Measurements from ENCODE around the gene ESPNL.

- TF ChIP-seq EGR1 (IDR thresholded peaks at IDR 0.05; ENCODE audit: low read depth in 2 of 2) (no peak), YY1 (IDR thresholded peaks at IDR 0.05) (no peak), CTCF (IDR thresholded peaks at IDR 0.05; ENCODE audit: low read depth, low read length, missing input control) (no peak), ZBTB33 (IDR thresholded peaks at IDR 0.05) (no peak), TAF1 (conservative IDR thresholded peaks at IDR 0.05) (no peak), NR2F2 (IDR thresholded peaks at IDR 0.05) (no peak), MAX (IDR thresholded peaks at IDR 0.05) (no peak), RAD21 (IDR thresholded peaks at IDR 0.05) (no peak), REST (IDR thresholded peaks at IDR 0.05) (no peak), HNF4A (conservative IDR thresholded peaks at IDR 0.05) (no peak), FOXA1 (IDR thresholded peaks at IDR 0.05) (no peak), SP1 (IDR thresholded peaks at IDR 0.05) (no peak), JUND (IDR thresholded peaks at IDR 0.05) (no peak)
Observed at GRCh38 chr2:238075397-238075796, 24.7 kb upstream of the ESPNL start.
